Measurements from ENCODE around the gene SCN7A.
A peak's percentile ranks its signal among the peaks of the same experiment; 100 is the strongest.

SCN7A gene

DNA sequence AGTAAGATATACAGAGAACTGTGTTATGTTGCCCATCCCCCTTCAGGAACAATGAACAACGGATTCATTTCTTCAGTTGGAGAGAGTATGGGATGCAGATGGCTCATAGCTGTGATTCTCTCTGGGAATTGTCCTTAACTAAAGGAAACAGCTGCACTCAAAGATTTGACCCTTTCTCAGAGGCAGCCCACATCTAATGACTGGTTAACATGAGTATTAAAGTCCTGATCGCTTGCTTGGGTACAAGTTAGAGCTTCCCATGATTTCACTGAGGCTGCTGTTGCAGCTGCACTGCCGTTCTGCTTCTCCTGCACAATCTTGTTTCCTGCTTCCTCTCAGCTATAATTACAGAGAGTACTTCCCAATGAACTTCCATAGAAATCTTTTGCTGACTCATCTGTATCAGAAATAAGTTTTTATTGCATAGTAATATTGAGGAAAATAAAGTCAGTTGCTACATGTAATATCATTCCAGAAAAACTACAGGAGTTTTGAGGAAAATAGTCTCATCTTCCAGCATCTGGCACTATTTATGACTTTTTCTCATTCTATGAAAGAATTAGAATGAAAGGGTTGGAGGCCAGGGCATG lies 105.5 kb downstream of the SCN7A start:
- H3K4me3 ChIP-seq (ENCODE audit: low read depth, low read length): no peak overlapping the region
- TF ChIP-seq, protein P1, sequence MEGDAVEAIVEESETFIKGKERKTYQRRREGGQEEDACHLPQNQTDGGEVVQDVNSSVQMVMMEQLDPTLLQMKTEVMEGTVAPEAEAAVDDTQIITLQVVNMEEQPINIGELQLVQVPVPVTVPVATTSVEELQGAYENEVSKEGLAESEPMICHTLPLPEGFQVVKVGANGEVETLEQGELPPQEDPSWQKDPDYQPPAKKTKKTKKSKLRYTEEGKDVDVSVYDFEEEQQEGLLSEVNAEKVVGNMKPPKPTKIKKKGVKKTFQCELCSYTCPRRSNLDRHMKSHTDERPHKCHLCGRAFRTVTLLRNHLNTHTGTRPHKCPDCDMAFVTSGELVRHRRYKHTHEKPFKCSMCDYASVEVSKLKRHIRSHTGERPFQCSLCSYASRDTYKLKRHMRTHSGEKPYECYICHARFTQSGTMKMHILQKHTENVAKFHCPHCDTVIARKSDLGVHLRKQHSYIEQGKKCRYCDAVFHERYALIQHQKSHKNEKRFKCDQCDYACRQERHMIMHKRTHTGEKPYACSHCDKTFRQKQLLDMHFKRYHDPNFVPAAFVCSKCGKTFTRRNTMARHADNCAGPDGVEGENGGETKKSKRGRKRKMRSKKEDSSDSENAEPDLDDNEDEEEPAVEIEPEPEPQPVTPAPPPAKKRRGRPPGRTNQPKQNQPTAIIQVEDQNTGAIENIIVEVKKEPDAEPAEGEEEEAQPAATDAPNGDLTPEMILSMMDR (IDR thresholded peaks at IDR 0.05; ENCODE audit: control insufficient read depth, extremely low read depth, insufficient read depth): no peak
- DNase-seq (ENCODE audit: low read depth): no peak

DNA sequence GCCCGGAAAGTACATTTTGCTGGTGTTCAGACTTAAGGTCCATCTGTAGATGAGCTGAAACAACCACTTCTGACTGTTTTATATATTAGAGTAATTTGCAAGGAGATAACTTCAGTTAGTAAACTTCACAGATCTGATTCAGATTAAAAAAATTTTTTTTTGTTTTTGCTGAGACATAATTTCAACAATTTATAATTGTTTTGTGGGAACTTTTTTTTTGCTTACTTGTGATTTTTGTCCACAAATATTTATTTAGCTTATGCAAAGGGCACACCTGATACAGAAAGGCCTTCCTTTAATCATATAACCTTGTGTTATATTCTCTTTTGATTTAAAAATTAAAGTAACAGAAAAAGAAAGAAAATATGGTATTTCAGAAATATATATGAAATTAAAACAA lies 108.7 kb downstream of the SCN7A start:
- TF ChIP-seq, protein P1 (IDR thresholded peaks at IDR 0.05; ENCODE audit: control insufficient read depth, extremely low read depth, insufficient read depth): no peak
- H3K4me3 ChIP-seq (ENCODE audit: low read depth, low read length): no peak overlapping the region
- DNase-seq (ENCODE audit: low read depth): no peak

- no peak for DNase-seq (ENCODE audit: low read depth)
- TF ChIP-seq, protein P1 (IDR thresholded peaks at IDR 0.05; ENCODE audit: control insufficient read depth, extremely low read depth, insufficient read depth): peak; percentile 32; the same call in 1 of the 2 replicates
- no peak overlapping the region for H3K4me3 ChIP-seq (ENCODE audit: low read depth, low read length)
Observed at GRCh38 chr2:166384774-166385173, 109.3 kb downstream of the SCN7A start.

GRCh38 chr2:166382448-166382847 lies 111.6 kb downstream of the SCN7A start:
- DNase-seq (ENCODE audit: low read depth): no peak
- H3K4me3 ChIP-seq (ENCODE audit: low read depth, low read length): no peak overlapping the region
- TF ChIP-seq, protein P1 (IDR thresholded peaks at IDR 0.05; ENCODE audit: control insufficient read depth, extremely low read depth, insufficient read depth): no peak

DNA sequence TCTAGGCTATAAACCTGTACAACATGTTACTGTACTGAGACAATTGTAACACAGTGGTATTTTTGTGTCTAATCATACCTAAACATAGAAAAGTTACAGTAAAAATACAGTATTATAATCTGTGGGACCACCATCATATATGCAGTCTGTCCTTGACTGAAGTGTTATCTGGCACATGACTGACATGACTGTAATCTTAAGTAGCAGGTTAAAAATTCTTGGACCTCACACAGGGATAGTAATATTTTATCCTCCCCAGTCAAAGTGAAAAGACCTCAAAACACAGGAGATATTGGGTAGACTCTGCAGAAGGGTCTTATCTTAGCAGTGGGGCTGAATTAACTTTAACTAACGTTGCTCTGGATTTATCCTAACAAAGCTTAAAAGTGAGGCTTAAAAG lies 113.4 kb downstream of the SCN7A start:
- DNase-seq (ENCODE audit: low read depth): no peak
- H3K4me3 ChIP-seq (ENCODE audit: low read depth, low read length): no peak overlapping the region
- TF ChIP-seq, protein P1 (IDR thresholded peaks at IDR 0.05; ENCODE audit: control insufficient read depth, extremely low read depth, insufficient read depth): no peak

GRCh38 chr2:166376873-166377272 lies 117.2 kb downstream of the SCN7A start:
- H3K4me3 ChIP-seq (ENCODE audit: low read depth, low read length): no peak overlapping the region
- TF ChIP-seq, protein P1 (IDR thresholded peaks at IDR 0.05; ENCODE audit: control insufficient read depth, extremely low read depth, insufficient read depth): no peak
- no peak for DNase-seq (ENCODE audit: low read depth)

GRCh38 chr2:166376488-166376828 lies 117.6 kb downstream of the SCN7A start:
- TF ChIP-seq, protein P1 (IDR thresholded peaks at IDR 0.05; ENCODE audit: control insufficient read depth, extremely low read depth, insufficient read depth): no peak
- H3K4me3 ChIP-seq (ENCODE audit: low read depth, low read length): no peak overlapping the region

More at GRCh38 chr2:166376488-166376828, 117.6 kb downstream of the SCN7A start:
- no peak for DNase-seq (ENCODE audit: low read depth)
